IPS DF 6.9 (cell line): ENCODE measurements around the gene MEP1B.

Experiments used
- DNase-seq: peaks from one replicate; pipeline ENCODE4 v3.0.0-alpha.2; 2013; ENCODE audit warnings: low read depth, low spot score
- H3K27ac ChIP-seq: one replicate; pipeline ENCODE4 v1.5.1; 2013; ENCODE audit warnings: low read length, control low read depth
- H3K27me3 ChIP-seq: 2 replicates; pipeline ENCODE4 v1.6.1; 2013; ENCODE audit warnings: mild to moderate bottlenecking, low read length; ENCODE audit not compliant: control insufficient read depth, insufficient read depth
- H3K36me3 ChIP-seq: 2 replicates; pipeline ENCODE4 v1.6.1; 2013; ENCODE audit warnings: low read length; ENCODE audit not compliant: control insufficient read depth, insufficient read depth
- H3K4me1 ChIP-seq: 2 replicates; pipeline ENCODE4 v1.6.1; 2013; ENCODE audit warnings: low read length; ENCODE audit not compliant: control insufficient read depth, insufficient read depth
- H3K4me3 ChIP-seq: 2 replicates; pipeline ENCODE4 v1.5.1; 2013; ENCODE audit warnings: mild to moderate bottlenecking, low read length
- H3K9me3 ChIP-seq: 2 replicates; pipeline ENCODE4 v1.6.1; 2013; ENCODE audit warnings: low read length, inconsistent platforms; ENCODE audit not compliant: control insufficient read depth, insufficient read depth
- WGBS: extraction: QIAGEN DNeasy Blood & Tissue Kit; methylation state at CpG from one replicate; pipeline ENCODE4 v1.1.7; 2013; ENCODE audit warnings: mixed read lengths, missing lambda C conversion rate; ENCODE audit not compliant: insufficient read length, insufficient coverage; 5-methylcytosine and 5-hydroxymethylcytosine counted together

Gene MEP1B

DNA sequence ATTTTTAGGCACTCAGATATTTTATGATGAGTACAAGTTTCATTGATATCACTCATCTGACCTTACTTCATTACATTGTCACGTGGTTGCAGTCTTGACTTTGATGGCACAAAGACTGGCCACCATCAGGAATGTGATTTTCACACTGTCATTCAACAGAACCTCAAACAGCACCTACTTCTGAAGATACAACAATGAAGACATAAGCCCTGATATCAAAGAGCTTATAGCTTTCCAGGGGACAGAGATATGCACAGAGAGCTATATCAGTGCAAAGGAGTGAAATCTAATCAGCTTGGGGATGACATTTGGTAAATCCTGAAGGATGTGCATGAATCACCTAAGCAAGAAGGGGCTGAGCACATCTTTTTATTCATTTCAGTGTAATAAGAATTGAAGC lies 72.3 kb downstream of the MEP1B start:
- no peak for DNase-seq
- no peaks in the 10 kb centered on the region for H3K4me1 ChIP-seq
- H3K27ac ChIP-seq: no peak overlapping the region
- WGBS: no CpG with 5 or more reads among the region's 1 CpG
- no peaks in the 10 kb centered on the region for H3K36me3 ChIP-seq
- H3K4me3 ChIP-seq: no peak overlapping the region
- H3K27me3 ChIP-seq: no peaks in the 10 kb centered on the region
- H3K9me3 ChIP-seq: no peaks in the 10 kb centered on the region

- no peaks in the 10 kb centered on the region for H3K4me1 ChIP-seq
- H3K27ac ChIP-seq: no peak overlapping the region
- no peak for DNase-seq
- no peaks in the 10 kb centered on the region for H3K9me3 ChIP-seq
- no peaks in the 10 kb centered on the region for H3K27me3 ChIP-seq
- no CpG with 5 or more reads among the region's 2 CpGs for WGBS
- H3K36me3 ChIP-seq: no peaks in the 10 kb centered on the region
- H3K4me3 ChIP-seq: no peak overlapping the region
These were observed 74.6 kb downstream of the MEP1B start for GRCh38 chr18:32264401-32264800.

DNA sequence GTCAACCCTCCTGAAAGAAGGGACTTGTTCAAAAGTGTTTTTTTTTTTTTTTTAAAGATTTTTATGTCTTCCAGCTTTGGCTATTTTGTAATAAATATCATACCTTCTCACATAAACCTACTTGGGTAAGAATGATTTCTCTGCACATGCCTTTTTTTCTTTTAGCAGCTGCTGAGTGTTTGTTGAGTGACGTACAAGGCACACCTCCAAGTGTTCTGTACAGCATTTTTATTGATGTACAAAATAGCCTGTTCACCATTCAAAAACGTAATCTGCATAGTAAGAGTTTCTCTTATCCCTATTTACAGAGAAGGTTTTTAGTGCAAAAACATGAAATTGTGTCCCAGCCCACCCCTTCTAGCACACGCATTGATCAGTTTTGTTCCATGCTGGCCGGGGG lies 77.6 kb downstream of the MEP1B start:
- no peaks in the 10 kb centered on the region for H3K36me3 ChIP-seq
- no CpG with 5 or more reads among the region's 4 CpGs for WGBS
- no peak overlapping the region for H3K4me3 ChIP-seq
- no peaks in the 10 kb centered on the region for H3K4me1 ChIP-seq
- H3K9me3 ChIP-seq: no peaks in the 10 kb centered on the region
- no peaks in the 10 kb centered on the region for H3K27me3 ChIP-seq
- H3K27ac ChIP-seq: no peak overlapping the region
- DNase-seq: no peak
